GM12878 (cell line): Measurements from ENCODE around the gene CEACAM6. TPM values are rescaled to one million over a fixed set of nuclear protein-coding genes. Genes with fewer than 3 reads are reported as not detected.

Source experiments
- ATAC-seq: fragments of 200-7000 bp; cut with Tn5 transposase; 3 replicates; pipeline ENCODE4 v1.9.1; 2020; ENCODE audit warnings: mild to moderate bottlenecking, moderate library complexity
- BruUV-seq: library from RNA; stranded (reverse); fragments of 400-500 nt; replicated peaks from 2 replicates; lab custom pipeline; 2021; lab: Mats Ljungman, UMichigan
- CTCF ChIA-PET: fragments of 300-600 bp; sonication (Branson Sonifier 250); formaldehyde crosslinking; extraction: SDS; loops from one replicate; lab custom pipeline; 2021; ENCODE audit warnings: inconsistent platforms; lab: Yijun Ruan, JAX
- POLR2A ChIA-PET: fragments of 350-600 bp; formaldehyde crosslinking; extraction: SDS; loops from one replicate; lab custom pipeline; 2021; ENCODE audit warnings: inconsistent platforms; lab: Charles Lee
- RAD21 ChIA-PET: fragments of 300-600 bp; sonication (Branson Sonifier 250); formaldehyde crosslinking; loops from one replicate; lab custom pipeline; 2023; ENCODE audit warnings: antibody characterized with exemption; ENCODE audit not compliant: unreplicated experiment; lab: Charles Lee
- SMC1A ChIA-PET: fragments of 300-600 bp; sonication (Branson Sonifier 250); formaldehyde crosslinking; loops from one replicate; lab custom pipeline; 2023; ENCODE audit not compliant: unreplicated experiment, uncharacterized antibody; lab: Charles Lee
- DNase-seq: peaks from one replicate; pipeline ENCODE4 v3.0.0-alpha.2; 2011; ENCODE audit warnings: low read depth, low spot score
- FAIRE-seq: peaks from 3 replicates; lab custom pipeline; 2011; peaks lifted over from hg19 to GRCh38; lab: Jason Lieb, UNC
- H2AFZ ChIP-seq: 2 replicates; pipeline ENCODE4 v1.6.0; 2011; ENCODE audit warnings: low read depth, low read length, control low read depth; ENCODE audit not compliant: control insufficient read depth
- H3K27ac ChIP-seq: 2 replicates; pipeline ENCODE4 v1.5.1; 2011; ENCODE audit warnings: control low read depth; ENCODE audit not compliant: control insufficient read depth, insufficient read depth
- H3K27me3 ChIP-seq, 2 experiments: replicated peaks in 1 of 2; 2 replicates each; pipeline versions ENCODE4 v1.6.0 to v1.6.1; 2011; ENCODE audit warnings: low read length in 1 of 2; ENCODE audit not compliant: control insufficient read depth in 2 of 2, insufficient read depth in 2 of 2
- H3K36me3 ChIP-seq, 2 experiments: 2 replicates each; pipeline ENCODE4 v1.5.1; 2011; ENCODE audit warnings: low read length in 1 of 2; ENCODE audit not compliant: control insufficient read depth in 2 of 2, insufficient read depth in 2 of 2
- H3K4me1 ChIP-seq: 2 replicates; pipeline ENCODE4 v1.6.1; 2011; ENCODE audit warnings: mild to moderate bottlenecking, low read length, moderate library complexity, mixed read lengths; ENCODE audit not compliant: control insufficient read depth, insufficient read depth
- H3K4me2 ChIP-seq: 2 replicates; pipeline ENCODE4 v1.6.0; 2011; ENCODE audit warnings: control low read depth; ENCODE audit not compliant: control insufficient read depth, insufficient read depth
- H3K4me3 ChIP-seq: fragments of 200-600 bp; sonication (generic); 2 replicates; pipeline ENCODE4 v1.5.1; 2016
- H3K79me2 ChIP-seq: 2 replicates; pipeline ENCODE4 v1.6.0; 2011; ENCODE audit warnings: low read length; ENCODE audit not compliant: control insufficient read depth, insufficient read depth
- H3K9ac ChIP-seq: 2 replicates; pipeline ENCODE4 v1.8.0; 2011; ENCODE audit warnings: low read length, control low read depth, mixed read lengths; ENCODE audit not compliant: control insufficient read depth, insufficient read depth
- H3K9me3 ChIP-seq: replicated peaks from 3 replicates; pipeline ENCODE4 v1.5.1; 2011; ENCODE audit warnings: mild to moderate bottlenecking, low read length; ENCODE audit not compliant: control insufficient read depth, insufficient read depth
- H4K20me1 ChIP-seq: 2 replicates; pipeline ENCODE4 v1.6.0; 2011; ENCODE audit not compliant: control insufficient read depth, insufficient read depth
- BACH1 ChIP-seq: fragments of 450-650 bp; IDR thresholded peaks from 2 replicates; pipeline ENCODE4 v1.6.1; 2017; ENCODE audit warnings: mild to moderate bottlenecking, borderline replicate concordance
- CREM ChIP-seq: IDR thresholded peaks from 2 replicates; pipeline ENCODE4 v1.6.1; 2014; ENCODE audit warnings: antibody characterized with exemption, low read depth
- KDM1A ChIP-seq: fragments of 200-600 bp; sonication (generic); IDR thresholded peaks from 2 replicates; pipeline ENCODE4 v1.6.1; 2016; ENCODE audit warnings: borderline replicate concordance
- MTA3 ChIP-seq: IDR thresholded peaks from 2 replicates; pipeline ENCODE4 v1.6.1; 2012; ENCODE audit warnings: low read length, inconsistent platforms, borderline replicate concordance
- PAX8 ChIP-seq: fragments of 450-650 bp; IDR thresholded peaks from 2 replicates; pipeline ENCODE4 v1.6.1; 2017; ENCODE audit warnings: mild to moderate bottlenecking, moderate library complexity
- WGBS: methylation state at CpG from one replicate; pipeline ENCODE4 v1.1.6; 2016; ENCODE audit warnings: low lambda C conversion rate; ENCODE audit not compliant: insufficient replicate concordance, insufficient coverage; ENCODE audit errors: missing lambda C conversion rate; 5-methylcytosine and 5-hydroxymethylcytosine counted together
- in situ Hi-C: fragments of 300-500 bp; cut with MboI; formaldehyde crosslinking; loops from 9 replicates; pipeline ENCODE4 v1.14.3; 2018; ENCODE audit warnings: mixed read lengths
- intact Hi-C: fragments of 100-400 bp; cut with micrococcal nuclease; formaldehyde crosslinking; loops from one replicate; pipeline ENCODE4 v1.14.2; 2022; ENCODE audit not compliant: unreplicated experiment
- polyA plus RNA-seq, 11 experiments: library from polyadenylated mRNA; depleted of rRNA in 4 of 11; unstranded in 6 of 11; stranded (reverse) in 5 of 11; fragments of >200 nt; fragmentation: Nextera tagmentation in 4 of 11; fragmentation: Illumina TruSeq in 1 of 11; extraction: Ambion mirVana in 4 of 11; extraction: Trizol in 1 of 11; gene quantifications; 1 replicate in 1 of 11; 2 replicates in 10 of 11; pipeline versions ENCODE4 v1.2.1 to v1.2.3, GENCODE V29; 2011 to 2016; ENCODE audit warnings: inconsistent platforms in 2 of 11, missing spikeins in 2 of 11, low read depth in 1 of 11
- total RNA-seq, 4 experiments: library from RNA; depleted of rRNA in 3 of 4; stranded (reverse); fragments of >200 nt in 3 of 4; fragmentation: Illumina TruSeq in 1 of 4; extraction: Trizol in 1 of 4; gene quantifications; 2 replicates each; pipeline versions ENCODE4 v1.2.1 to v1.2.3, GENCODE V29; 2013 to 2021
- TF ChIP-seq, protein P1 (sequence below): fragments of 450-650 bp; IDR thresholded peaks from 2 replicates; pipeline ENCODE4 v1.6.1; 2017; ENCODE audit warnings: borderline replicate concordance
- TF ChIP-seq, protein P2 (sequence below): fragments of 450-650 bp; IDR thresholded peaks from 2 replicates; pipeline ENCODE4 v1.6.1; 2016; ENCODE audit warnings: mild to moderate bottlenecking
- TF ChIP-seq, protein P3 (sequence below): IDR thresholded peaks from 2 replicates; pipeline ENCODE4 v1.6.1; 2011; ENCODE audit warnings: low read depth, low read length, improper control_type of control experiment, borderline replicate concordance

Gene CEACAM6
- total and polyA plus RNA-seq, 10 of the 15 experiments (the other 5 are each of a cell fraction or from before 2014, with no cell fraction given): 0.26 TPM; not detected in 9

- BruUV-seq: no TSS peak
- intact Hi-C loops: no loop called here
- ChIA-PET SMC1A (no interaction called here), CTCF (interaction anchor here (1.0 kb wide), 1 partner anchor 20 kb away, joined by 3 read pairs; no protein-coding TSS in a partner anchor), RAD21 (no interaction called here), POLR2A (no interaction called here)
- no peak overlapping the region for H3K9ac ChIP-seq
- no peaks in the 10 kb centered on the region for H4K20me1 ChIP-seq
- H3K4me2 ChIP-seq: no peak overlapping the region
- 17% methylated on average over 5 of the region's 5 CpGs for WGBS
- no peak overlapping the region for H3K4me3 ChIP-seq
- H3K79me2 ChIP-seq: no peaks in the 10 kb centered on the region
- DNase-seq (no peak), FAIRE-seq (no peak), ATAC-seq (no peak)
- in situ Hi-C loops: no loop called here
- no peaks in the 10 kb centered on the region for H3K4me1 ChIP-seq
- no peaks in the 10 kb centered on the region; a peak in 2 of 4 replicates for H3K27me3 ChIP-seq
- no peaks in the 10 kb centered on the region for H3K9me3 ChIP-seq
- no peak overlapping the region for H2AFZ ChIP-seq
- TF ChIP-seq, protein P1, sequence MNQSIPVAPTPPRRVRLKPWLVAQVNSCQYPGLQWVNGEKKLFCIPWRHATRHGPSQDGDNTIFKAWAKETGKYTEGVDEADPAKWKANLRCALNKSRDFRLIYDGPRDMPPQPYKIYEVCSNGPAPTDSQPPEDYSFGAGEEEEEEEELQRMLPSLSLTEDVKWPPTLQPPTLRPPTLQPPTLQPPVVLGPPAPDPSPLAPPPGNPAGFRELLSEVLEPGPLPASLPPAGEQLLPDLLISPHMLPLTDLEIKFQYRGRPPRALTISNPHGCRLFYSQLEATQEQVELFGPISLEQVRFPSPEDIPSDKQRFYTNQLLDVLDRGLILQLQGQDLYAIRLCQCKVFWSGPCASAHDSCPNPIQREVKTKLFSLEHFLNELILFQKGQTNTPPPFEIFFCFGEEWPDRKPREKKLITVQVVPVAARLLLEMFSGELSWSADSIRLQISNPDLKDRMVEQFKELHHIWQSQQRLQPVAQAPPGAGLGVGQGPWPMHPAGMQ: no peak
- TF ChIP-seq, protein P2, sequence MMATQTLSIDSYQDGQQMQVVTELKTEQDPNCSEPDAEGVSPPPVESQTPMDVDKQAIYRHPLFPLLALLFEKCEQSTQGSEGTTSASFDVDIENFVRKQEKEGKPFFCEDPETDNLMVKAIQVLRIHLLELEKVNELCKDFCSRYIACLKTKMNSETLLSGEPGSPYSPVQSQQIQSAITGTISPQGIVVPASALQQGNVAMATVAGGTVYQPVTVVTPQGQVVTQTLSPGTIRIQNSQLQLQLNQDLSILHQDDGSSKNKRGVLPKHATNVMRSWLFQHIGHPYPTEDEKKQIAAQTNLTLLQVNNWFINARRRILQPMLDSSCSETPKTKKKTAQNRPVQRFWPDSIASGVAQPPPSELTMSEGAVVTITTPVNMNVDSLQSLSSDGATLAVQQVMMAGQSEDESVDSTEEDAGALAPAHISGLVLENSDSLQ: no peak
- TF ChIP-seq PAX8: no peak
- TF ChIP-seq CREM: no peak
- no peak for TF ChIP-seq MTA3
- TF ChIP-seq, protein P3, sequence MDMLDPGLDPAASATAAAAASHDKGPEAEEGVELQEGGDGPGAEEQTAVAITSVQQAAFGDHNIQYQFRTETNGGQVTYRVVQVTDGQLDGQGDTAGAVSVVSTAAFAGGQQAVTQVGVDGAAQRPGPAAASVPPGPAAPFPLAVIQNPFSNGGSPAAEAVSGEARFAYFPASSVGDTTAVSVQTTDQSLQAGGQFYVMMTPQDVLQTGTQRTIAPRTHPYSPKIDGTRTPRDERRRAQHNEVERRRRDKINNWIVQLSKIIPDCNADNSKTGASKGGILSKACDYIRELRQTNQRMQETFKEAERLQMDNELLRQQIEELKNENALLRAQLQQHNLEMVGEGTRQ: no peak
- TF ChIP-seq BACH1: no peak
- TF ChIP-seq KDM1A: no peak
- H3K27ac ChIP-seq: no peak overlapping the region
- H3K36me3 ChIP-seq: no peaks in the 10 kb centered on the region
Observed at GRCh38 chr19:41726493-41726892, 28.8 kb upstream of the CEACAM6 start.
